ENCODE measurements around the gene PRKRIP1. TPM values are rescaled to one million over a fixed set of nuclear protein-coding genes. Genes with fewer than 3 reads are reported as not detected.

The PRKRIP1 gene
- polyA plus RNA-seq, 1 donor (not counting 4 experiments of a cell fraction or from before 2014, with no cell fraction given), result 12.5 TPM

GRCh38 chr7:102424129-102424551, 28.0 kb downstream of the PRKRIP1 start:
- TF ChIP-seq EZH2 (IDR thresholded peaks at IDR 0.05; ENCODE audit: low read length) (no peak), CTCF (optimal IDR thresholded peaks at IDR 0.05 in 1 of 3, IDR thresholded peaks at IDR 0.05 in 1 of 3, conservative IDR thresholded peaks at IDR 0.05 in 1 of 3; ENCODE audit: extremely low read depth in 1 of 3, insufficient read depth in 2 of 3, low read length in 3 of 3) (no peak)
- dilution Hi-C loops (cut with MboI; ENCODE audit: extremely low pct_ligation_motif_present, low sequenced_read_pairs), result no loop called here
- H3K36me3 ChIP-seq (ENCODE audit: control insufficient read depth in 2 of 2, extremely low read depth in 1 of 2, insufficient read depth in 2 of 2, low read length in 2 of 2), result peaks cover 20 to 26% of the 10 kb centered on the region in 2 experiments
- no peak overlapping the region for H2AFZ ChIP-seq (ENCODE audit: control insufficient read depth, low read length)
- DNase-seq (ENCODE audit: low read depth, low spot score), result no peak
- H3K4me3 ChIP-seq (ENCODE audit: control insufficient read depth in 2 of 3, extremely low read depth in 1 of 3, insufficient read depth in 2 of 3, low read depth in 1 of 3, low read length in 3 of 3), result no peak overlapping the region
- no peaks in the 10 kb centered on the region for H4K20me1 ChIP-seq (ENCODE audit: control insufficient read depth, extremely low read depth, insufficient read depth, low read length)
- no peak for FAIRE-seq
- no peaks in the 10 kb centered on the region for H3K9me3 ChIP-seq (ENCODE audit: control insufficient read depth, low read depth, low read length)
- H3K4me2 ChIP-seq (ENCODE audit: control insufficient read depth, extremely low read depth, insufficient read depth, low read depth, low read length), result no peak overlapping the region
- no peaks in the 10 kb centered on the region for H3K79me2 ChIP-seq (ENCODE audit: control insufficient read depth, insufficient read depth, low read length)
- H3K9me1 ChIP-seq (ENCODE audit: control insufficient read depth, extremely low read depth, insufficient read depth, low read length), result no peaks in the 10 kb centered on the region
- H3K4me1 ChIP-seq (ENCODE audit: control insufficient read depth, extremely low read depth, insufficient read depth, low read length), result no peaks in the 10 kb centered on the region
- H3K27me3 ChIP-seq (ENCODE audit: control insufficient read depth, extremely low read depth, insufficient read depth, low read length), result no peaks in the 10 kb centered on the region
- H3K9ac ChIP-seq (ENCODE audit: control insufficient read depth, extremely low read depth, insufficient read depth, low read length), result no peak overlapping the region
- no peak overlapping the region for H3K27ac ChIP-seq (ENCODE audit: control insufficient read depth, insufficient read depth, low read length)

GRCh38 chr7:102424787-102425218, 28.6 kb downstream of the PRKRIP1 start:
- peaks cover 18 to 23% of the 10 kb centered on the region in 2 experiments for H3K36me3 ChIP-seq (ENCODE audit: control insufficient read depth in 2 of 2, extremely low read depth in 1 of 2, insufficient read depth in 2 of 2, low read length in 2 of 2)
- no peak for FAIRE-seq
- dilution Hi-C loops (cut with MboI; ENCODE audit: extremely low pct_ligation_motif_present, low sequenced_read_pairs), result no loop called here

More at GRCh38 chr7:102424787-102425218, 28.6 kb downstream of the PRKRIP1 start:
- no peaks in the 10 kb centered on the region for H4K20me1 ChIP-seq (ENCODE audit: control insufficient read depth, extremely low read depth, insufficient read depth, low read length)
- no peak for DNase-seq (ENCODE audit: low read depth, low spot score)
- no peaks in the 10 kb centered on the region for H3K4me1 ChIP-seq (ENCODE audit: control insufficient read depth, extremely low read depth, insufficient read depth, low read length)
- H3K9ac ChIP-seq (ENCODE audit: control insufficient read depth, extremely low read depth, insufficient read depth, low read length), result no peak overlapping the region
- no peak overlapping the region for H3K4me3 ChIP-seq (ENCODE audit: control insufficient read depth in 2 of 3, extremely low read depth in 1 of 3, insufficient read depth in 2 of 3, low read depth in 1 of 3, low read length in 3 of 3)
- no peaks in the 10 kb centered on the region for H3K79me2 ChIP-seq (ENCODE audit: control insufficient read depth, insufficient read depth, low read length)
- TF ChIP-seq EZH2 (IDR thresholded peaks at IDR 0.05; ENCODE audit: low read length) (no peak), CTCF (optimal IDR thresholded peaks at IDR 0.05 in 1 of 3, IDR thresholded peaks at IDR 0.05 in 1 of 3, conservative IDR thresholded peaks at IDR 0.05 in 1 of 3; ENCODE audit: extremely low read depth in 1 of 3, insufficient read depth in 2 of 3, low read length in 3 of 3) (no peak)
- H3K27ac ChIP-seq (ENCODE audit: control insufficient read depth, insufficient read depth, low read length), result no peak overlapping the region
- no peaks in the 10 kb centered on the region for H3K9me1 ChIP-seq (ENCODE audit: control insufficient read depth, extremely low read depth, insufficient read depth, low read length)
- H3K27me3 ChIP-seq (ENCODE audit: control insufficient read depth, extremely low read depth, insufficient read depth, low read length), result no peaks in the 10 kb centered on the region
- H3K9me3 ChIP-seq (ENCODE audit: control insufficient read depth, low read depth, low read length), result no peaks in the 10 kb centered on the region
- no peak overlapping the region for H3K4me2 ChIP-seq (ENCODE audit: control insufficient read depth, extremely low read depth, insufficient read depth, low read depth, low read length)
- no peak overlapping the region for H2AFZ ChIP-seq (ENCODE audit: control insufficient read depth, low read length)
